ENCODE results near the gene PRKAA2.

- TF ChIP-seq CTCF (IDR thresholded peaks at IDR 0.05; ENCODE audit: insufficient read depth, low read length, poor library complexity, severe bottlenecking) (no peak), EZH2phosphoT487 (conservative IDR thresholded peaks at IDR 0.05; ENCODE audit: low read length) (no peak)
Observed at GRCh38 chr1:56654126-56654923, 9.2 kb downstream of the PRKAA2 start.

Data from SU-DHL-6 (cell line).